Endometrium (tissue), 2 donors: ENCODE results near the gene DNAJC13.

Experiments used
- FAIRE-seq: peaks from 2 replicates; lab custom pipeline; 2012; peaks lifted over from hg19 to GRCh38; lab: Jason Lieb, UNC
- donor health status: control.
- donor health status: control.

The DNAJC13 gene

DNA sequence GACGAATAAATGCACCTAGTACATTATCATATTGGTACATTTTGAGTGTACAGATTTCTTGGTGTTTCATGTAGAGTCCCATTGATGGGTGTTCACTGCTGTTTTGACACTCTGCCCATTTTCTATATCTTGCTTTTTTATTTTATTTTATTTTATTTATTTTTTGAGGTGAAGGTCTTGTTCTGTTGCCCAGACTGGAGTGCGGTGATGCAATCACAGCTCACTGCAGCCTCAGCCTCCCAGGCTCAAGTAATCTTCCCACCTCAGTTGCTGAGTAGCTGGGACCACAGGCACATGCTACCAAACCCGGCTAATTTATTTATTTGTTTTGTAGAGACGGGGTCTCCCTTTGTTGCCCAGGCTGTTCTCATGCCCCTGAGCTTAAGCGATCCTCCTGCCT is 44.2 kb downstream of the DNAJC13 start:
- FAIRE-seq: no peak

GRCh38 chr3:132464066-132464465 is 46.8 kb downstream of the DNAJC13 start:
- FAIRE-seq: no peak

DNA sequence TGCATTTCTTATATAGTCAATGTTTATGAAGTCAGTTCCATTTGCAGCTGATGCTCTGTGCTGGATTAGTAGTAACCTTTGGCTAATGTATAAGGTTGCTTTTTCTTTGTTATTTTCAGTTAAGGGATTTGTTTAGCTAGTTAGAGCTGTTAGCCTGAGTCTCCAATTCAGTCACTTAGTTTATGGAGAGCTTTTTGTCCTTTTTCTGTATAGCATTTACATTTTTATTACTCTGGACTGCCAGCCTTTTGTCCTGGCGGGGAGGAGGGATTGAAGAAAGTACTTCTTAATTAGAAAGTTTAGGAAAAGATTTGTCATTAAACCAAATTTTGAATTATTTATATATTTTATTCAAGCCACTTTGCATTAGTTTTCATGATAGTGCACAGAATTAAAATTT is 52.0 kb downstream of the DNAJC13 start:
- FAIRE-seq: no peak

GRCh38 chr3:132486099-132486498 is 68.8 kb downstream of the DNAJC13 start:
- FAIRE-seq: no peak

GRCh38 chr3:132488151-132488550 is 70.8 kb downstream of the DNAJC13 start:
- FAIRE-seq: no peak

DNA sequence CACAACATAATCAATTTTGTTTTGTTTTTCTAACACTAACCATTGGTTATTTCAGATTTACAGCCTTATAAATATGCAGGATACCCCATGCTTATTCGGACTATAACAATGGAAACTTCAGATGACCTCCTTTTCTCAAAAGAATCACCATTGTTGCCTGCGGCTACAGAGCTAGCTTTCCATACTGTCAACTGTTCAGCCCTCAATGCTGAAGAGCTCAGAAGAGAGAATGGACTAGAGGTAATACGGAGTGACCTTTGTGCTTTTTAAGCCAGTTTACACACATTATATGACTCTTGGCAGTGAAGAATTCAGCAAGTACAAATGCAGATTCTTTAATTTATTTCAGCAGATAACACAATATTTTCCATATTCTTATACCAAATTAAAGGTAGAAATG is 81.8 kb downstream of the DNAJC13 start:
- no peak for FAIRE-seq

DNA sequence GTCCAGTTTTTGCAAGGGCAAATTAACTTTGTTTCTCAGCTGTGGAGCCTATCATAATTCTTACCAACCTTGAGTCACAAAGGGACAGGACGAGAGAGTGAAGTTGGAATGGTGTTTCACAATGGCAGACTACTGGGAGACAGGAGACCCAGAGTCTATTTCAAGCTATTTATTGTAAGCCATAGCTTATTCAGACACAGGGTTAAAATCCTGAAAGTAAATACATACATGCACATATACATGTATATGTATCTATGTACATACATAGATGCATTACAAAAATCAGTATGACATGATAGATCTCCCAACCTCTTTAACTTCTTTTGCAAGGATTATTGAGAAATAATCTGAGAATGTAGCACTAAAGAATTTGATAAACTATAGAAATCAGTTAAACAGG is 86.3 kb downstream of the DNAJC13 start:
- FAIRE-seq: no peak

DNA sequence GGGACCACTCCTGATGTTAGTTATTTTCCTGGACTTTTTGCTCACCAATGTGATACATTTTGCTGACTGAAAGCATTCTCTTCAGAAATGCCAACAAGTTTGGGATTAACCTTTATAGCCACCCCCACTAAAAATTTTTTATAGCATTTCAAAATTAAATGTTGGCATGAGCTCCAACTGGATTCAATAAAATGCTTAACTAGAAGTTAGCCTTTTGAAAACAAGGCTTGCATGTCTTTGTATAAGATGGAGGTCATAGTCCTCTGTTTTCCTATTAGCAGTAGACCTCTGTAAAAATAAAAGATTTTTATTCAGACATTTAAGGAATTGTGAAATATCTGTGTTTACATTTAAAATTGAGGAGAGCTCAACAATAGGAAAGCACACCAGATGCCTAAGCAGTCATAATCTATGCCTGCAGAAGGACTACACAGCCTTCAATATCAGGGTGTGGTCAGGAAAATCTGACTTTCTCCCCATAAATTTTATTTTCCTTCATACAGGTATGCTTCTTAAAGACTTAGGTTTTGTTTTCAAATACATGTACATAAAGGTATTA is 87.2 kb downstream of the DNAJC13 start:
- no peak for FAIRE-seq

- FAIRE-seq: no peak
Measured at GRCh38 chr3:132507657-132508056, 90.4 kb downstream of the DNAJC13 start.

GRCh38 chr3:132509096-132509495 is 91.8 kb downstream of the DNAJC13 start:
- no peak for FAIRE-seq

DNA sequence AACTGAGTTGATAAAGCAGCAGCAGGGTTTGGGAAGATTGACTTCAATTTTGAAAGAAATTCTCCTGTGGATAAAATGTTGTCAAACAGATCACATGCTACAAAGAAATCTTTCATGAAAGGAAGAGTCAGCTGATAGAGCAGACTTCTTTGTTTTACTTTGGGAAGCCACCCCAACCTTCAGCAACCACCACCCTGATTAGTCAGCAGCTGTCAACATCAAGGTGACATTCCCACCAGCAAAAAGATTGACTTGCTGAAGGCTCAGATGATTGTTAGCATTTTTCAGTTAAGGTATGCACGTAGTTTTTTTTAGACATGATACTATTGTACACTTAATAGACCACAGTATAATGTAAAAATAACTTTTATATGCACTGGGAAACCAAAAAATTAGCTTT is 92.2 kb downstream of the DNAJC13 start:
- FAIRE-seq: no peak

DNA sequence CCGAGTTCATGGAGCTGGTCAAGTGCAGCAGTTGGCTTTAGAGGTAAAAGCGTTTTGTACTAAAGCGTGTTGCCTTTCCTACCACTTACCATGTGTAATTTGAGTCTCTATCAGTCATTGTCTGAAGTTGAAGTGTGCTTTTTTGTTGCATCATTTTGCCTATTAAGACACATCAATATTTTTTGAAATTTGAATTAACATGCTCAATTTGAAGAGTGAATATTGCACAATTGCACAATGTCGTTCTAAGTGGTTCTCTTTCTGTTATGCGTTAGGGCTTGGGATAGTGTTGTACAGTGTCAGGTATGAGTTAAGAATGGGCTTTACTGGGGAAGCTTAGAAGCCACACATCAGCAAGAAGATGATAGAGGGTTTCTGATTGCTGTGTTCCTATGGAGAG is 95.8 kb downstream of the DNAJC13 start:
- FAIRE-seq: no peak

GRCh38 chr3:132517311-132517710 is 100.0 kb downstream of the DNAJC13 start:
- no peak for FAIRE-seq

GRCh38 chr3:132519914-132520313 is 102.6 kb downstream of the DNAJC13 start:
- FAIRE-seq: no peak

- no peak for FAIRE-seq
Measured at GRCh38 chr3:132521901-132522300, 104.6 kb downstream of the DNAJC13 start.

- FAIRE-seq: no peak
Measured at GRCh38 chr3:132522353-132522752, 105.1 kb downstream of the DNAJC13 start.

- FAIRE-seq: no peak
Measured at GRCh38 chr3:132530624-132531023, 113.3 kb downstream of the DNAJC13 start.

DNA sequence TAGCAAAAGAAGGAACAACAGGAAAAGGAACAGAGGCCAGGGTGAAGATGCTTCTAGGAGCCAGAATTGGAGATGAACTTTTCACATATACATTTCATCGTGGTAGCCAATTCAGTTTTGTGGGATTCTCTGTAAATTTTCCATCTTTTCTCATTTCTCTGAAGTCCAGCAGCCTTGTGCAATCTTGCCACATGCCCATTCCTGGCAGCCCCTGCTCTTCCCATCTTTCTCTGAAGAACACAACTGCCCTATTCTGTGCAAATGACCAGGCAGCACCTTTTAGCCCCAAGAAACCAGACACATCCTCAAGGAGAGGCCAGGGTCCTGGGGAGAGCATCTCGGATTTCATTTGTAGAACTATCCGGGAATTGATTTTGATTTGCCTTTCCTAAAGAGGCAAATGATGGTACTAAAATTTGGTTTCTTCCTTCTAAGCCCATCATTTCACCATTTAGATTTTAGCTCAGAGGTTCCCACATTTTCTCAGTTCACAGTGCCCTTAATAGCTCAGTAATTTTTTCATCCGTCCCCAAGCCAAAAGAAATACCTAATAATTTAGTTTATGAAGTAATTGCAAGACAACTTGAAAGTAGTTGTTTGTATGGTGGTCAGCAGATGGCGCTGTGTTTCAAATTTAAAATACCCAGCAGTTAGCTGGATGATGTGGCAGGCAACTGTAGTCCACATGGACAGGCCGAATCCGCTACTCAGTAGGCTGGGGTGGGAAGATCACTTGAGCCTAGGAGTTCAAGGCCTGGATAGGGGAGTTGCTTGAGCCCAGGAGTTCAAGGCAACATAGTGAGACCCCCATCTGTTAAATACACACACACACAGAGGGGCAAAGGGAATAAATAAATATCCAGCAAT is 118.5 kb downstream of the DNAJC13 start:
- peak; percentile 73 for FAIRE-seq

- no peak for FAIRE-seq
Measured at GRCh38 chr3:132536442-132537153, 119.3 kb downstream of the DNAJC13 start.

DNA sequence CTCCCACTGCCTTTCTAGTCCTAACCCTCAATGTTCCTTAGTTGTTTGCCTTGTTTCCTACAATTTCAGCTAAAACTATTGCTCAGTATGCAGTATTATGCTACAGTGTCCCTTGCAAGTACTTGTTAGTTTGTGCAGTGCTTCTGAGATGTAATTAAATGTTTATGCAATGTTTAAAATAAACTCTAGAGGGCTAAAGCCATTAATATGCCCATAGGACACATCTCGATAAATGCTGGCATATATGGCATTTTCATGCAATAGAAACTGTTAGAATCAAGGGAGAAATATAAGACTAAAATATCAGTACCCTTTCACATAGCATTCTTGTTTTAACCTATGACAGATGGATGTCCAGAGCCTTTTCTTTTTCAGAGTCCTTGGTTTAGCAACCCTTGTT is 120.0 kb downstream of the DNAJC13 start:
- no peak for FAIRE-seq

DNA sequence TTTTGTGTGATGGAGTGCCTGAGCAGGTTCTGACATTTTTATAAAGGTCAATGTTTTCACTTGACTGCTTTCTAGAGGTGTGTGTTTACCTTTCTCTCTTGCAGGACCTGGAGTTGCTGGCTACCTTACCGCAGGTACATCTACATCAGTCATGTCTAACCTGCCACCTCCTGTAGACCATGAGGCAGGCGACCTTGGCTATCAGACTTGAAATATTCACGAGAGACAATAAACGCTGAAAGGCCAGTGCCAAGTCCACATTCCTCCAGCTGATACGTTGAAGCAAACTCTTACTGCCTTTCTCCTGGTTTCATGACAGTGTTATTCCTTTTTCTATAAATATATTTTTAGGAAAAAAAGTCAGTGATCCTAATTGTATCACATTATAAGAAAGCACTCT is 120.8 kb downstream of the DNAJC13 start:
- FAIRE-seq: no peak

DNA sequence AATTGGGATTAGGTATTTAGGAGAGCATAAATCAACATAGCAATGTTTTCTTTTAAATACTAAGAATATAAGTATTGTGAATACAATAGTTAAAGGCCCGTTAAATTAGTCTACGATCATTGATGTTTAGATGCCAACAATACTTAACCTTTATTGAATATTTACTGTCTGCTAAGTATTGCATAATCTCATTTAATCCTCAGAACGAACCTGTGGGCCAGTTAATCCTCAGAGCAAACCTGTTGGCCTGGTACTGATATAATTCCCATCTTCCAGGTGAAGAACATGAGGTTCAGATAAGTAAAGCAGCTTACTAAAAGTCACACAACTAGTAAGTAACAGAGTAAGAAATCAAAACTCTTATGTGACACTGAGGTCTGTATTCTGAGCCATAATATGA is 122.4 kb downstream of the DNAJC13 start:
- FAIRE-seq: no peak

DNA sequence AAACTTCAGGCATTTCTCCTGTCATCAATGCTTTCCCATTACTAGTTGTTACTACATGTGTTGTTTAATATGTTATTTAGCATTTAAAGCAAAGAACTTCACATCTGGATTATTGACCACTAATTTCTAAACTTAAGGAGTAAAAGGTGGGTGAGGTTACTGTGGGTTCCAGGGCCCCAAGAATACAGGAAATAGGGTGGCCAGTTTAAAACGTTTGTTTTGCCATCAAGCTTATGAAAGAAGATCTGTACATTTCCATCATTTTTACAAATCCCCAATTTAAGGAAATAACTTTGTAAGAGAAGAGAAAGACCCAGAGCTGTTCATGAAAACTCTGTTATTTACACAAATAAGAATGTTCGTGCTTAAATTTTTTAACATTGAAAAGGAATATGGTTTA is 125.3 kb downstream of the DNAJC13 start:
- no peak for FAIRE-seq
